GM18526 (cell line): ENCODE results near the gene UCP2.

Source experiments
- POLR2A ChIP-seq: IDR thresholded peaks from 3 replicates; pipeline ENCODE4 v1.6.1; 2011; ENCODE audit not compliant: insufficient read length; ENCODE audit errors: extremely low read depth

UCP2 gene

GRCh38 chr11:73969991-73970800, 12.4 kb downstream of the UCP2 start:
- peak; percentile 15 for TF ChIP-seq POLR2A

DNA sequence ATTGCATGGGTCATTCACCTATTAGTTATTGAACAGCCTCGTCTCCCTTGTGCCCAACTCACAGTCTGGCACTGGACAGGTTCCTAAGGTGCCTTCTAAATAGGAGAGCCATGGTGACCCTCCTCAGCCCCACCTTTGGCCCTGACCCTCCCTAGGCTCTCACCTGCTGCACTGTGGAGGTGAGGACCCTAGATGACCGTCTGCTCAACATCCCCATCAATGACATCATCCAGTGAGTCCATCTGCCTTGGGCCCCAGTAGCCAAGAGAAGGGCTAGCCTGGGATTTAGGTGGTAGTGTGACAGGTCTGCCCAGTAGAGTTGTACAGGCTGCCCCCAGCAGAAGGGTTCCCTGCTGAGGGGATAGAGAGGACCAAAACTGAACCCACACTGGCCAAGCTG, 13.6 kb downstream of the UCP2 start:
- no peak for TF ChIP-seq POLR2A

DNA sequence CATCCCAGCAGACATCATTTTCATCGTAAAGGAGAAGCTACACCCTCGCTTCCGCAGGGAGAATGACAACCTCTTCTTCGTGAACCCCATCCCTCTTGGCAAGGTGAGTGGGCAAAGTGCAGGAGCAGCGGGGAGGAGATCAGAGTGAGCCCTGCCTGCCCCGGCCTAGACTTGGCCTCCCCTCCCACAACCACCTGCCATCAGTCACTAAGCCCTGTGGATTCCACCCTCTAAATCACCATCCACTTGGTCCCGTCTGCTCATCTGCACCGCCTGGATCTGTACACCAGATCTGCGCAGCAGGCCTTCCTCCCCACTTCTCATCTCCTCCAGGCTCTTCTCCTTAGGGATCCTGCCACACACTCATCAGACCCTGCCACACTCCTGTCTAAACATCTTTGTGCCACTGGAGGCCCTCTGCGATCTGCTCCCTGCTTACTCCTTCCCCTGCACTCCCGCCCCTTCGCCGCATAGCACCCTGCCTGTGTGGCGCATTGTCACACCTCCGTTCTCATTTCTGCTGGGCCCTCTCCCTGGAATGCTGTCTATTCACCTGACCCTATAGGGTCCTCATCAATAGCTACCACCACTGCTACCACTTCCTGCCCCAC, 14.2 kb downstream of the UCP2 start:
- TF ChIP-seq POLR2A: no peak

- no peak for TF ChIP-seq POLR2A
Measured at GRCh38 chr11:73965764-73966121, 16.9 kb downstream of the UCP2 start.

DNA sequence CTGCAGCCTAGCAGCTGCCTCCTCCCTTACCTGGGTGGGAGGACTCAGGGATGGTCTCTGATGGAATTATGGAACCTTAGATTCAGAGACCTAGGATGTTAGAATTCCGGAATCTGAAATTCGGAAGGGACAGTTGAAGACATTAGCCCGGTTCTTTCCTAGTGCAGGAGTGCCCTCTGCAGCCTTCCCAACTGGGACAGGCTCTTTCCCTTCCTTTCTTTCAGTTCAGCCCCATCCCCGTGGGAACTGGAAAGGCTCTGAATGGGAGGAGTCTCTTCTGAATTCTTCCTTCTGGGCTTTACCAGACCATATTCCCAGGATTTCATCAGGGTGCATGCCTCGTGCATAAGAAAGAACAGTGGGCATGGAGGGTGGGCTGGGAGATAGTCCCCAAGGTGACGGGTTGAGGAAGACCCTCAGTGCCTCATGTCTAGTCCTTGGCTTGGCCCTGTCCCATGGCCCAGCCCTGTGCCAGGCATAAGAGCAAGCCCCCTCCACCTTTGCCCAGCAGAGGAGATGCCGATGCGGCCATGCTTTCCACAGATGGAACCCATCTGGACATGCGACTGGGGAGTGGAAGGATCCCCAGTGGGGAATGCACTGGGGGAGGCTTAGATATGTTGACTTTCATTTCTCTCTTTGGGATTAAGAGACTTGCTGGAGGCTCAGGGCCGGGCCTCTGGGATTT, 17.4 kb downstream of the UCP2 start:
- no peak for TF ChIP-seq POLR2A

DNA sequence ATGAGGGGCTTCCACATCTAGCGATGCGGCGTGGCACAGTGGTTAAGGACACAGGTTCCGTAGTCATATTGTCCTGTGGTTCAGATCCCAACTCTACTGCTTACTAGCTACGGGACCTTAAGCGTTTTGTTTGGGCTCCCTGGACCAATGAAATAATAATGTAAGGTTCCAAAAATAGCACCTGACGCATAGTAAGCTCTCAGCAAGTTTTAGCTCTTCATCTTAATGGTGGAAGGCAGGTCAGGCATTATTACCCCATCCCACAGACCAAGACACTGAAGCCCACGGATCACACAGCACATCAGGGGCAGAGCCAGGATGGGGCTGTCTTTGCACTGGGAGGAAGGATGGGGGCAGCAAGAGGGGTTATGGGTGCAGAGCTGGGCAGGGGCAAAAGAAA, 18.8 kb downstream of the UCP2 start:
- TF ChIP-seq POLR2A: no peak

GRCh38 chr11:73962101-73962705, 20.4 kb downstream of the UCP2 start:
- no peak for TF ChIP-seq POLR2A

DNA sequence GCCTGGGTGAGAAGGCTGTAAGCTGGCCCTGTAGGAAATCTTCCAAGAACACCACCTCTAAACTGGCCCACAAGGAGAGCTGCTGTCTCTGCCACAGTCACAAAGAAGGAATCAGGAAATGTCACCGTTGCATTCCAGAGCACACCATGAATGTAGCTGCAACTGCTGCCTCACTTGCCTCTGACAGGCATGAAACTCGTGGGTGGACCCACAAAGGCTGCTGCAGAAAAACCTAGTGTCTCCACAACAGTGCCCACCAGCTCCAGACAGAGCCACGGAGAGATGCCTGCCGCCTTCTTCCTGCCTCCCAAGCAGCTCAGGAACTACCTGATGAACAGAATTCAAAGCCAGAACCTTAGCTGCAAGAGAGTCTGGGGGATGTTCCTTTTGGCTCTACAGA, 21.3 kb downstream of the UCP2 start:
- no peak for TF ChIP-seq POLR2A

- no peak for TF ChIP-seq POLR2A
Measured at GRCh38 chr11:73958521-73959141, 24.0 kb downstream of the UCP2 start.

GRCh38 chr11:73957654-73958361, 24.8 kb downstream of the UCP2 start:
- no peak for TF ChIP-seq POLR2A

GRCh38 chr11:73956876-73957653, 25.6 kb downstream of the UCP2 start:
- no peak for TF ChIP-seq POLR2A

GRCh38 chr11:73951797-73952196, 30.8 kb downstream of the UCP2 start:
- TF ChIP-seq POLR2A: no peak

GRCh38 chr11:73950869-73951710, 31.6 kb downstream of the UCP2 start, which contains the start of gene DNAJB13:
Gene DNAJB13 (plus strand): TSS chr11:73951026. CDS start chr11:73951070, 44 bp downstream.
- TF ChIP-seq POLR2A: no peak
